Hematopoietic multipotent progenitor cell treated with erythropoietin and hydrocortisone succinate and interleukin-3 and kit ligand, for 8 days (in vitro differentiated cells): ENCODE measurements around the gene NMNAT3.

Experiments used
- DNase-seq: peaks from one replicate; pipeline ENCODE4 v3.0.0-alpha.2; 2015

NMNAT3 gene

GRCh38 chr3:139677388-139678155 is at the start of gene NMNAT3:
Gene NMNAT3 (minus strand): TSS chr3:139677972. CDS start chr3:139627724, 50,248 bp downstream.
- peak; percentile 93 for DNase-seq

- DNase-seq: no peak
These were observed 43.6 kb upstream of the NMNAT3 start for GRCh38 chr3:139721370-139721769.

GRCh38 chr3:139718415-139718814 is 40.6 kb upstream of the NMNAT3 start:
- peak; percentile 14 for DNase-seq

GRCh38 chr3:139716908-139717485 is 39.2 kb upstream of the NMNAT3 start:
- DNase-seq: no peak

GRCh38 chr3:139715743-139716360 is 38.1 kb upstream of the NMNAT3 start:
- no peak for DNase-seq

GRCh38 chr3:139715166-139715565 is 37.4 kb upstream of the NMNAT3 start:
- no peak for DNase-seq

- no peak for DNase-seq
These were observed 32.4 kb upstream of the NMNAT3 start for GRCh38 chr3:139710212-139710611.

- no peak for DNase-seq
These were observed 27.9 kb upstream of the NMNAT3 start for GRCh38 chr3:139705631-139706030.

GRCh38 chr3:139696314-139696604 is 18.5 kb upstream of the NMNAT3 start:
- DNase-seq: no peak

GRCh38 chr3:139695426-139696313 is 17.9 kb upstream of the NMNAT3 start:
- DNase-seq: no peak

- DNase-seq: no peak
These were observed 17.2 kb upstream of the NMNAT3 start for GRCh38 chr3:139695007-139695406.

GRCh38 chr3:139694542-139694941 is 16.8 kb upstream of the NMNAT3 start:
- DNase-seq: no peak

GRCh38 chr3:139691619-139692018 is 13.8 kb upstream of the NMNAT3 start:
- DNase-seq: no peak

GRCh38 chr3:139689708-139690228 is 12.0 kb upstream of the NMNAT3 start:
- no peak for DNase-seq

- no peak for DNase-seq
These were observed 11.3 kb upstream of the NMNAT3 start for GRCh38 chr3:139689122-139689521.

- no peak for DNase-seq
These were observed 9.7 kb upstream of the NMNAT3 start for GRCh38 chr3:139687431-139687830.

GRCh38 chr3:139686624-139687023 is 8.9 kb upstream of the NMNAT3 start:
- no peak for DNase-seq

GRCh38 chr3:139686206-139686605 is 8.4 kb upstream of the NMNAT3 start:
- DNase-seq: no peak

- DNase-seq: peak; percentile 65
These were observed 1.5 kb upstream of the NMNAT3 start for GRCh38 chr3:139679220-139679775.

- peak; percentile 68 for DNase-seq
These were observed 962 bp downstream of the NMNAT3 start for GRCh38 chr3:139676632-139677387.

- peak; percentile 23 for DNase-seq
These were observed 1.7 kb downstream of the NMNAT3 start for GRCh38 chr3:139676108-139676507.

- DNase-seq: peak; percentile 89
These were observed 2.4 kb downstream of the NMNAT3 start for GRCh38 chr3:139675327-139675726.
